ENCODE data around the gene ALK.

Gene ALK

GRCh38 chr2:29522951-29523669 lies 398.3 kb downstream of the ALK start:
- DNase-seq: no peak

DNA sequence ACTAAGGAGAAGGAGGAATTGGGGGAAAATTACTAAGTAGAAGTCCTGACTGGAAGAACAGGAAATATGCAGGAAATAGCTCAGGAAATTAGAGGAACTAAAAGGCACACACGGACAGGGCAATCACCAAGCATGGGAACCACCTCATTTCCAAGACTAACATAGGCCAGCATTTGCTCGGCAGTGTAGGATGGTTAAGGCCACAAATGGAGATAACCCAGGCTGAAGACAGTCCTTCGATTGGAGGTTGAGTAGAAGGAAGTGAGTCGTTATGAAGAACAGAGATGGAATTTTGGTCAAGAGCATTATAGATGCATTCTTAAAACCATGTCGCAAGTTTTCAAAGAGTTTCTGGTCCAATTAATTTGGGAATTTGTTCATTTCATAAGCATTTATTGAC lies 401.4 kb downstream of the ALK start:
- DNase-seq: no peak

GRCh38 chr2:29519338-29519925 lies 402.0 kb downstream of the ALK start:
- DNase-seq: no peak

DNA sequence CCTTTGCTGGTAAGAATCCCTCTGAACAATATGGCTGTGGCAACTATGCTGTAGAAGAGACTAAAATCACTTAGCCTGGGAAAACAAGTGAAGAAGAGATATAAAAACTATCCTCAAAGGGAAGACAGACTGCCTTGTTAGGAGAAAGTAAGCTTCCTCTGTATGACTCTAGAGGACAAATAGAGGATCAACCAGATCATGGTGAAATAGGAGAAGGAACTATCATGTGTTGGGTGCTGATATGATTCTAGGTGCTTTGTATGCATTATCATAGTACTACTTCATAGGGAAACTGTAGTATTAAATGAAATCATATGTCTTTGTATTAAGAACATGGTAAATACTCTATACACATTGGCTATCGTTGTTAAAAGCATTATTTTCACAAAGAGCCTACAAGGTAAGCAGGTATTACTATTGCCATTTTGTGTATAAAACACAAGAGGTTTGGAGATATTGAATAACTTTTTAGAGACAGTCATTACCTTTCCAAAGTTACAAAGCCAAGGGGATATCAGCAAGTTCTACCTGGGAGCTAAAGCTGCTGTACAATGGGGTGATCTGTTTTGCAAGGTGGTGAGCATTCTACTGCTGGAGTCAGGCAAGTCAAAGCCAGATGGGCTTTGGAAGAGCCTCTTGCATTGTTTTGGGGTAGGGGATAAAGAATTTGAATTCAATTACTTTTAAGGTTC lies 402.6 kb downstream of the ALK start:
- DNase-seq: no peak

DNA sequence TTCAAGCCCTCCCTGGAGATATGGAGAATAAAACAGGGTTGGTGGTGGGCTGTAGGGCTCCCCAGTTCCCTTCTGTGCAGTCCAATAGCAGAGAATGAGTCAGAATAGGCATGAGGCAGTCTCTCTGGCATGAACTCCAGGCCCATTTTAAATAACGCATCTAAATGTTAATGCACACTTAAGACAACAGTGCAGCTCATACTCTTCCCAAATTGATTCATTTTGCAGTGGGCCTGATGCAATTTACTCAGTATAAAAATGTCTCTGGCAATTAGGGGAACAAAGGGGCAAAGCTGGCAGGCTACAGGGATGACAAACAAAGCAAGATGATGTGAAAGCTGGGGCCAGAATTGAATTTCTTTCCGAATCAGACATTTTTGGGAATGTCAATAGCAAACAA lies 403.4 kb downstream of the ALK start:
- DNase-seq: no peak

GRCh38 chr2:29517413-29517812 lies 404.0 kb downstream of the ALK start:
- no peak for DNase-seq

DNA sequence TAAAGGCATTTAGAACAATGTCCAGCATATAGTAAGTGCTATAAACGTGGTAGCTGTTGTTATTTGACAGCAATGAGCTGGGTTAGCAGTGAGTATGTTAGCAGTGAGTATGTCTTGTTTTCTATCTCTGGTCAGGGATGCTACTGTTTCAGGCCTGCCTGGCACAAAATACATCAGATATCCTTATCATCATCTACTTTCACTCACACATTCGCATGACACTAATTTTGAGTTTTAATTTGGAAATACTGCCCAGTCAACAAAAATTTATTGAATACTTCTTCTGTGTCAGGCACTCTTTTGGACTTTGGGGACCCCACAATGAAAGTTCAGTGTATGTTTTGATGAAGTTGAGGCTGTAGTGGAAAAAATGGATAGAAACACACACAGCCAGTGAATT lies 404.6 kb downstream of the ALK start:
- no peak for DNase-seq

GRCh38 chr2:29509878-29510277 lies 411.5 kb downstream of the ALK start:
- DNase-seq: no peak

- DNase-seq: no peak
Measured at GRCh38 chr2:29509397-29509796, 412.0 kb downstream of the ALK start.

- no peak for DNase-seq
Measured at GRCh38 chr2:29504746-29505145, 416.6 kb downstream of the ALK start.

DNA sequence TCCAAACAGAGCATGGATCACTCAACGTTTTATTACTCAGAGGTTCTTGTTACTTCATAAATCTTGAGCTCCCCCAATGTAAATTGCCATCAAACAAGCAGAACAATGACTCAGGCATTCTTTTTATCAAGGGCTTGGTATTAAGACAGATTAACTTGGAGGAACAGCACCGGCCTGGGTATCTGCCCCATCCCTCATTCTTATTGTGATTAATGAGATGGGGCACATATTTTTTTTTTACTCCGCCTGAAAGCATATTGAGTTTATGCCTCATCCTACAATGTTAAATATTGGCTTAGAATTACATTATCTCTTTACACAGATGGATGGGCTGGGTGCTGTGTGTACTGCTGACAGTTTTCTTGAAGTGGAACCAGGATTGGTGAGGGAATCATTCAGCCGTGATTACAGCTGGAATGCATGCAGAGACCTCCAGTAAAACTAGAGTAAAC lies 418.9 kb downstream of the ALK start:
- no peak for DNase-seq

GRCh38 chr2:29497375-29497774 lies 424.0 kb downstream of the ALK start:
- no peak for DNase-seq

DNA sequence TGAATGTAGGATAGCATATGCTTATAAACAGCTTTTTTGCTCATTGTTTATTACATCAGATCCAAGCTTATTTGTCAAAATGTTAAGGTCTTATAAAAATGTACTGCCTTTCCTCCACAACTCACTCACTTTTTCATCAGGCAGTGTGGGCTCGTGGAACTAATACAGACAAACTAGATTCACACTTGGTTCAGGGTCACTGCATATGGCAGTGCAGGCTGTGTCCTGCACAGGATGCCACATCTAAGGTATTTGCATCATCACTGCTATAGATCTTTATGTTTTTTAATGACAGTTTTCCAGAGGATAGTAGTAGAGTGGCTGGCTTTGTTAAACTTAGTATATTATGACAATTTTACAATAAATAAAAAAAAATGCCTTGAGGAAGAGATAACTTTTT lies 425.2 kb downstream of the ALK start:
- no peak for DNase-seq

GRCh38 chr2:29495536-29496060 lies 425.8 kb downstream of the ALK start:
- no peak for DNase-seq

DNA sequence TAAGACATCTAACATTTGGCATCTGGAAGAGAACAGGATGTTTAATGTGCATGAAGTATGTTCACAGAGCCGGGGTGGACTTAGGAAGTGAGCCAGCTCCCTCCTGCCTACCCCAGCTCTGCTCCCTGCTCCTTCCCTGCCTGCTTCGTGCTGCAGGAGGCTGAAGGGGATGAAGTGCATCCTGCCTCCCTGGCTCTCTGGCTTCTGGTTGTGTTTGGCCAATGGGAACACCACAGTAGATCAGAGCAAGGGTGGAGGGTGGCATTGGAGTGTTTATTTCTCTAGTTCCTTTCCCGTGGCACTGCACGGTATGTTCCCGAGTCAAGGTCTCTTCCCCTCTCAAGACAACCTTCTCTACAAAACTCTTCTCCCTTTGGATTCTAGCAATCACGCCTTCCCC lies 426.3 kb downstream of the ALK start:
- no peak for DNase-seq

DNA sequence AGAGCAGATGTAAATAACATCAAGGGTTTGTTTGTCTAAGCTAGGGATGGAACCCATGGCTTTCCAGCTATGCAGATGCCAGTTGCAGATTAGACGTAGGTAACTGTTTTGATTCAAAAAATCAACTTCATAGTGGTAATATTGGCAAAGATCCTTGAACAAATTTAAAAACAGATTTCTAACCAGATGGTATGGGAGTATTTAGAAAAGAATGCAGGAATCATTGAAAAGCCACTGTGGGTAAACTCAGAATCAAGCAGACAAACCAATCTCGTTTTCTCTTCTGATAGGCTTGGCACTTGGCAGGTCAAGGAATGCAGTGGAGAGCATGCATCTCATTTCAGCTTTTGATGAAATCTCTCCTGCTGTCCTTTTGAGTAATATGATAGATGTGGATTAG lies 428.7 kb downstream of the ALK start:
- DNase-seq: no peak

- no peak for DNase-seq
Measured at GRCh38 chr2:29490045-29490444, 431.3 kb downstream of the ALK start.

DNA sequence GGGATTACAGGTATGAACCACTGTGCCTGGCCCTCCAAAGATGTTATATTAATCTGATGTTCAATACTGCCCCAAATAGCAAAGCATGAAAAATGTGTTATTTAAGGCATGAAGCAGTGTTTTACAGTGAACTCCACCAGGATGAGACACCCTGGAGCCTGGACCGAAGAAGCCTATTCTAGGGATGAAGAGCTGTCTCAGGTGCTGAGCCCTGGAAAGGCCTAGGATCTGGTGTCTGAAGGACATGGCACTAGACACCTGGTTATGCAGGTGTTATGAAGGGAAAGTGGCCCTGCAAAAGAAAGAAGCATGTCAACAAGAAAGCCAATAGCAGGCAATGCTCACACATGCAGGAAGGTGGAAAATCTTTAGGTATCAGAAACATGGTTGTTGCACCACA lies 431.8 kb downstream of the ALK start:
- DNase-seq: no peak

GRCh38 chr2:29487967-29488555 lies 433.3 kb downstream of the ALK start:
- DNase-seq: no peak

DNA sequence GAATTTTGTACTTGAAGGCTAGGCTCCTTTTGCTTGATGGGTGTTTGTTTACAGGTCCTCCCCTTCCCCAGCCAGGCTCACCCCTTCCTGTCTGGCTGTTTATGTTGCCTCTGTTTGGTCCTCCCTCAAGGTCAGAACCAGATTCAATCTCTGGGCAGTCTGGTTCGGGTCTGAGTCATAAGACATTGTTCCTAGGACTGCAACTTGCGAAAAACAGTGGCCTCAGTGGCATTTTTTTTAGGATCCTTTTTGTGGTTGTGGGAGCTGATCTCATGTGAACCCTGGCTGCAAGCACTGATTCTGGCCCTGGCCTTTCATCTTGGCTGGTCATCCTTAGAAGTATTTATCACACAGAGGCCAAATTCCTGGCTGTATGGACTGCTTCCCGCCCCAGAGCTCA lies 435.8 kb downstream of the ALK start:
- DNase-seq: no peak

DNA sequence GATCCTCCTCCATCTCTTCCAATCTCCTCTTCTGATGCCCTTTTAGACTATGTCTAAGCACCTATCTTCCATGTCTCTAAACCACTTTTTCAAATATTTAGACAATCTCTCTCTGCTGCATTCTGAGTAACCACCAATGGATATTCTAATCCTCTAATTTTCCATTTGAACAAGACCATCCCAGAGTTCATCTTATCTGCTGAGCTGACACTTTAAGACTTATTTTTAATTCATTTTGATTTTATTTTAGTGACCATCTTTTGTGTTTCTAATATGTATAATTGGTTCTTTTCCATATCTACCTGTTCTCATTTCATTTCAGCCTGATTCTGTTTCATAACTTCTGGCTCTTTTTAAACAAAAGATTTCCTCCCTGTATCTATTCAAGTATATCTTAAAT lies 436.3 kb downstream of the ALK start:
- DNase-seq: no peak

DNA sequence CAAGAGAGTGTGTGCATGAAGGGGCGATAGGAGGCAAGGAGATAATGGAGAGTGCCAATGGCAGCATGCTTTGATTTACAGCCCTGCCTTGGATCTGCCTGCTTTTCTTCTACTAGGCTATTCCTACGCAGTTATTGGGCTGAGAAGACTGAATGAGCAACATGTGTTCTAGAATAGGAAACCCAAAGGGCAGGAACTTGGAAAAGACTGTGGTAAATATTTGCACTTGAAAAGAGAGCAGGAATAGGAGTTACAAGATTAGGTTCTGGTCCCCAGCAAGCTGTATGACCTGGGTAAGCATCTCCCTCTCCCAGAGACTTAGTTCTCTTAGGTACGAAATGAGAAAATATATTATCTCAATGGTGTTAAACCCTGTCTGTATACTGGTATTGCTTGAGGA lies 438.5 kb downstream of the ALK start:
- no peak for DNase-seq

DNA sequence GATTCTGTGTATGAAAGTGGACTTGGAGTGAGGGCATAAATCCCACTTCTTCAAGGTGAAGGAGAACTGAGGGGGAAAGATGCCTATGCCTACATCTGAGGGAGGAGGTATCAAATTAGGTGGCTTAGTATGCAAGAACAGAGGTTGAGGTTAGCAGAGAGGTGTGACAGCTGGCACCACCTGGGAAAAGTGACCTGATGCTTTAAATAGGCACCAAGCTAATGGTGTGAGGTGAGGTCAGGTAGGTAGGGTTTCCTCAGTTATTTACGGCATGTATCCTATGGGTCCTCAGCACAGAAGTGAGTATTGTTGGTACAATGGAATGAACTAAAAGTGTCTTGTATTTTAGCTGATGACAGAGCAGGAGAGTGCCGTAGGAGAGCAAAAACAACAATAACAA lies 439.0 kb downstream of the ALK start:
- no peak for DNase-seq

- DNase-seq: no peak
Measured at GRCh38 chr2:29481313-29481712, 440.1 kb downstream of the ALK start.

Data from NCI-H2029 (cell line).